H9 (cell line): ENCODE data around the gene APOA4. TPM values are rescaled to one million over a fixed set of nuclear protein-coding genes. Genes with fewer than 3 reads are reported as not detected.

ENCODE experiments used
- DNase-seq: peaks from one replicate; pipeline ENCODE4 v3.0.0-alpha.2; 2017
- H2AFZ ChIP-seq: one replicate; pipeline ENCODE4 v1.6.1; 2013; ENCODE audit warnings: mild to moderate bottlenecking, low read length, control low read depth, moderate library complexity
- H2AK5ac ChIP-seq: 2 replicates; pipeline ENCODE4 v1.6.1; 2013; ENCODE audit warnings: low read length, control low read depth, mixed read lengths; ENCODE audit not compliant: insufficient read length
- H2BK120ac ChIP-seq: one replicate; pipeline ENCODE4 v1.6.1; 2013; ENCODE audit warnings: low read depth, mild to moderate bottlenecking, low read length, control low read depth, inconsistent platforms; ENCODE audit not compliant: poor library complexity, severe bottlenecking
- H2BK12ac ChIP-seq: 2 replicates; pipeline ENCODE4 v1.6.1; 2013; ENCODE audit warnings: low read length, control low read depth, mixed read lengths, low read depth; ENCODE audit not compliant: insufficient read length
- H2BK15ac ChIP-seq: 2 replicates; pipeline ENCODE4 v1.6.1; 2013; ENCODE audit warnings: low read depth, low read length, control low read depth
- H2BK20ac ChIP-seq: one replicate; pipeline ENCODE4 v1.6.1; 2013; ENCODE audit warnings: low read depth, mild to moderate bottlenecking, low read length, control low read depth, inconsistent platforms; ENCODE audit not compliant: poor library complexity, severe bottlenecking
- H2BK5ac ChIP-seq: 2 replicates; pipeline ENCODE4 v1.6.1; 2013; ENCODE audit warnings: low read length, control low read depth, mixed read lengths; ENCODE audit not compliant: insufficient read length
- H3K14ac ChIP-seq: 2 replicates; pipeline ENCODE4 v1.6.1; 2013; ENCODE audit warnings: low read length, control low read depth; ENCODE audit not compliant: insufficient read depth
- H3K18ac ChIP-seq: 2 replicates; pipeline ENCODE4 v1.6.1; 2013; ENCODE audit warnings: low read depth, mild to moderate bottlenecking, mixed read lengths, low read length, control low read depth; ENCODE audit not compliant: insufficient read length
- H3K23ac ChIP-seq: 2 replicates; pipeline ENCODE4 v1.6.1; 2013; ENCODE audit warnings: low read length, control low read depth, mixed read lengths, low read depth; ENCODE audit not compliant: insufficient read length
- H3K23me2 ChIP-seq: 2 replicates; pipeline ENCODE4 v1.6.1; 2013; ENCODE audit warnings: low read depth, mild to moderate bottlenecking, mixed read lengths, low read length, control low read depth; ENCODE audit not compliant: insufficient read length, poor library complexity, severe bottlenecking
- H3K27ac ChIP-seq: 2 replicates; pipeline ENCODE4 v1.5.1; 2013; ENCODE audit warnings: low read length, control low read depth, mixed read lengths, low read depth; ENCODE audit not compliant: insufficient read length
- H3K27me3 ChIP-seq: 2 replicates; pipeline ENCODE4 v1.6.1; 2013; ENCODE audit warnings: low read length, control low read depth, inconsistent platforms; ENCODE audit not compliant: insufficient read depth
- H3K4ac ChIP-seq: 2 replicates; pipeline ENCODE4 v1.6.1; 2013; ENCODE audit warnings: low read depth, mild to moderate bottlenecking, control low read depth, inconsistent platforms, low read length, moderate library complexity
- H3K4me1 ChIP-seq: 2 replicates; pipeline ENCODE4 v1.6.1; 2013; ENCODE audit warnings: low read length, control low read depth, inconsistent platforms; ENCODE audit not compliant: insufficient read depth
- H3K4me2 ChIP-seq: 2 replicates; pipeline ENCODE4 v1.6.1; 2013; ENCODE audit warnings: low read length, control low read depth, mixed read lengths; ENCODE audit not compliant: insufficient read length, insufficient read depth
- H3K56ac ChIP-seq: 2 replicates; pipeline ENCODE4 v1.6.1; 2013; ENCODE audit warnings: low read depth, mild to moderate bottlenecking, mixed read lengths, low read length, control low read depth; ENCODE audit not compliant: insufficient read length
- H3K79me1 ChIP-seq: 2 replicates; pipeline ENCODE4 v1.6.1; 2013; ENCODE audit warnings: low read depth, mild to moderate bottlenecking, moderate library complexity, low read length, control low read depth, inconsistent platforms; ENCODE audit not compliant: insufficient read depth, poor library complexity, severe bottlenecking
- H3K79me2 ChIP-seq: 2 replicates; pipeline ENCODE4 v1.6.1; 2013; ENCODE audit warnings: low read length, control low read depth, inconsistent platforms; ENCODE audit not compliant: insufficient read depth
- H3K9ac ChIP-seq: 2 replicates; pipeline ENCODE4 v1.6.1; 2013; ENCODE audit warnings: low read length, control low read depth, mixed read lengths; ENCODE audit not compliant: insufficient read length; ENCODE audit errors: extremely low read depth
- H3K9me3 ChIP-seq: one replicate; pipeline ENCODE4 v1.6.1; 2013; ENCODE audit warnings: low read depth, low read length, inconsistent platforms; ENCODE audit not compliant: control insufficient read depth
- H3T11ph ChIP-seq: one replicate; pipeline ENCODE4 v1.6.1; 2013; ENCODE audit warnings: mild to moderate bottlenecking, low read length, control low read depth, inconsistent platforms
- H4K20me1 ChIP-seq: one replicate; pipeline ENCODE4 v1.6.1; 2013; ENCODE audit not compliant: control insufficient read depth, insufficient read length, insufficient read depth
- H4K5ac ChIP-seq: 2 replicates; pipeline ENCODE4 v1.6.1; 2013; ENCODE audit warnings: low read depth, mild to moderate bottlenecking, mixed read lengths, low read length, control low read depth; ENCODE audit not compliant: insufficient read length
- H4K8ac ChIP-seq: replicated peaks from 2 replicates; pipeline ENCODE4 v1.6.1; 2013; ENCODE audit warnings: low read length, control low read depth, mixed read lengths, low read depth; ENCODE audit not compliant: insufficient read length
- H4K91ac ChIP-seq: 2 replicates; pipeline ENCODE4 v1.6.1; 2013; ENCODE audit warnings: low read depth, mild to moderate bottlenecking, moderate library complexity, mixed read lengths, low read length, control low read depth; ENCODE audit not compliant: insufficient read length
- H3K27ac Mint-ChIP-seq, 3 experiments: 2 replicates in 2 of 3; 3 replicates in 1 of 3; pipeline ENCODE4 v1.8.0; 2020 to 2021; ENCODE audit warnings: mixed read lengths in 3 of 3, mild to moderate bottlenecking in 1 of 3, moderate library complexity in 1 of 3
- H3K27me3 Mint-ChIP-seq: 2 replicates; pipeline ENCODE4 v1.8.0; 2021; ENCODE audit warnings: low read depth, mild to moderate bottlenecking, moderate library complexity, mixed read lengths
- H3K36me3 Mint-ChIP-seq, 3 experiments: 2 replicates in 2 of 3; 3 replicates in 1 of 3; pipeline ENCODE4 v1.8.0; 2020 to 2021; ENCODE audit warnings: low read depth in 3 of 3, mixed read lengths in 3 of 3; ENCODE audit not compliant: insufficient read depth in 1 of 3
- H3K4me1 Mint-ChIP-seq, 2 experiments: 2 replicates each; pipeline ENCODE4 v1.8.0; 2020; ENCODE audit warnings: mixed read lengths in 2 of 2
- H3K4me3 Mint-ChIP-seq, 2 experiments: 2 replicates in 1 of 2; 3 replicates in 1 of 2; pipeline ENCODE4 v1.8.0; 2020 to 2021; ENCODE audit warnings: mild to moderate bottlenecking in 2 of 2, mixed read lengths in 2 of 2, moderate library complexity in 1 of 2
- H3K9me3 Mint-ChIP-seq, 2 experiments: 2 replicates in 1 of 2; 3 replicates in 1 of 2; pipeline ENCODE4 v1.8.0; 2020; ENCODE audit warnings: mild to moderate bottlenecking in 2 of 2, mixed read lengths in 2 of 2, moderate library complexity in 1 of 2
- WGBS: extraction: QIAGEN DNeasy Blood & Tissue Kit; methylation state at CpG from one replicate; pipeline ENCODE4 v1.1.7; 2013; ENCODE audit warnings: missing lambda C conversion rate, low lambda C conversion rate, mixed read lengths; ENCODE audit not compliant: insufficient read length; ENCODE audit errors: extremely low coverage; 5-methylcytosine and 5-hydroxymethylcytosine counted together
- total RNA-seq: library from RNA; stranded (reverse); gene quantifications from 2 replicates; pipeline ENCODE4 v1.2.1, GENCODE V29; 2021
- TF ChIP-seq, protein P1 (sequence below): fragments of 200-600 bp; sonication (generic); conservative IDR thresholded peaks from 3 replicates; pipeline ENCODE4 v1.8.0; 2021; ENCODE audit warnings: antibody characterized with exemption, mild to moderate bottlenecking

The APOA4 gene
- total RNA-seq, 1 experiment from 2014 or later: not detected

GRCh38 chr11:116866804-116867455 is 43.8 kb upstream of the APOA4 start:
- H2AK5ac ChIP-seq: no peak overlapping the region
- H3K4me1 ChIP-seq: no peaks in the 10 kb centered on the region
- no peak overlapping the region for H3K4me2 ChIP-seq
- no peak overlapping the region for H3K9ac ChIP-seq
- H4K5ac ChIP-seq: no peak overlapping the region
- H2BK20ac ChIP-seq: no peak overlapping the region
- H3K9me3 Mint-ChIP-seq: no peaks in the 10 kb centered on the region
- H3K9me3 ChIP-seq: no peaks in the 10 kb centered on the region
- TF ChIP-seq, protein P1, sequence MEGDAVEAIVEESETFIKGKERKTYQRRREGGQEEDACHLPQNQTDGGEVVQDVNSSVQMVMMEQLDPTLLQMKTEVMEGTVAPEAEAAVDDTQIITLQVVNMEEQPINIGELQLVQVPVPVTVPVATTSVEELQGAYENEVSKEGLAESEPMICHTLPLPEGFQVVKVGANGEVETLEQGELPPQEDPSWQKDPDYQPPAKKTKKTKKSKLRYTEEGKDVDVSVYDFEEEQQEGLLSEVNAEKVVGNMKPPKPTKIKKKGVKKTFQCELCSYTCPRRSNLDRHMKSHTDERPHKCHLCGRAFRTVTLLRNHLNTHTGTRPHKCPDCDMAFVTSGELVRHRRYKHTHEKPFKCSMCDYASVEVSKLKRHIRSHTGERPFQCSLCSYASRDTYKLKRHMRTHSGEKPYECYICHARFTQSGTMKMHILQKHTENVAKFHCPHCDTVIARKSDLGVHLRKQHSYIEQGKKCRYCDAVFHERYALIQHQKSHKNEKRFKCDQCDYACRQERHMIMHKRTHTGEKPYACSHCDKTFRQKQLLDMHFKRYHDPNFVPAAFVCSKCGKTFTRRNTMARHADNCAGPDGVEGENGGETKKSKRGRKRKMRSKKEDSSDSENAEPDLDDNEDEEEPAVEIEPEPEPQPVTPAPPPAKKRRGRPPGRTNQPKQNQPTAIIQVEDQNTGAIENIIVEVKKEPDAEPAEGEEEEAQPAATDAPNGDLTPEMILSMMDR: no peak
- no peak overlapping the region for H2BK12ac ChIP-seq
- no peak overlapping the region for H3T11ph ChIP-seq
- no peak overlapping the region for H2BK15ac ChIP-seq
- H3K79me2 ChIP-seq: no peaks in the 10 kb centered on the region
- H3K18ac ChIP-seq: no peak overlapping the region
- H3K14ac ChIP-seq: no peak overlapping the region
- H4K20me1 ChIP-seq: peaks cover 2% of the 10 kb centered on the region
- no peaks in the 10 kb centered on the region for H3K79me1 ChIP-seq
- H3K27ac ChIP-seq: no peak overlapping the region
- no peak overlapping the region for H3K27ac Mint-ChIP-seq
- H2AFZ ChIP-seq: no peak overlapping the region
- no peak overlapping the region for H4K8ac ChIP-seq
- no peaks in the 10 kb centered on the region for H3K4me1 Mint-ChIP-seq
- no peak overlapping the region for H4K91ac ChIP-seq
- no peaks in the 10 kb centered on the region for H3K27me3 Mint-ChIP-seq
- no peak for DNase-seq
- H2BK5ac ChIP-seq: no peak overlapping the region
- no CpG with 5 or more reads among the region's 6 CpGs for WGBS
- H3K4me3 Mint-ChIP-seq: no peak overlapping the region
- no peak overlapping the region for H3K4ac ChIP-seq
- no peak overlapping the region for H2BK120ac ChIP-seq
- no peak overlapping the region for H3K56ac ChIP-seq
- no peaks in the 10 kb centered on the region for H3K23me2 ChIP-seq
- H3K27me3 ChIP-seq: no peaks in the 10 kb centered on the region
- H3K23ac ChIP-seq: no peak overlapping the region
- H3K36me3 Mint-ChIP-seq: peaks cover 20 to 64% (median 61%) of the 10 kb centered on the region in 3 experiments; a peak in 6 of 7 replicates
